NB4 (cell line): ENCODE data around the gene CELA1.

Experiments used
- TF ChIP-seq, protein P1 (sequence below): IDR thresholded peaks from one replicate; pipeline ENCODE4 v1.5.1; 2012; ENCODE audit warnings: low read depth, low read length
- TF ChIP-seq, protein P2 (sequence below): IDR thresholded peaks from 2 replicates; pipeline ENCODE4 v1.6.1; 2011; ENCODE audit warnings: low read depth, low read length

DNA sequence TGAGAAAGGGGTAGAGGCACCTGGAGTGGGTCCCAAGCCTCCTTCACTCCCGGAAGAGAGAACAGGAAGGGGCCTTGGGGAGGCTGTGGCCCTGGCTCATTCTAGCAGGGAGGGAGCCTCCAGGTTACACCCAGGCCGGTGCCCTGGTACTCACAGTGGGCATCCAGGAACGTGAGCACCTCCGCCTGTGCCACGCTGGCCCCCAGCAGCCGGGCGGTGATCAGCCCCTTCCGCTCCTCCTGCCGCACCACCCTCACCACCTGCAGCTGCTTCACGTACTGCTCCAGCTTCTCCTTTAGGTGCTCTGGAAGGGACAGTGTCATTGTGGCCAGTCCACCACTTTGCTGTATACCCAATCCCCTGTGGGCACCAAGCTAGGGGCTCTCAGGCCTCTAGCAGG lies 18.8 kb upstream of the CELA1 start:
- TF ChIP-seq, protein P1, sequence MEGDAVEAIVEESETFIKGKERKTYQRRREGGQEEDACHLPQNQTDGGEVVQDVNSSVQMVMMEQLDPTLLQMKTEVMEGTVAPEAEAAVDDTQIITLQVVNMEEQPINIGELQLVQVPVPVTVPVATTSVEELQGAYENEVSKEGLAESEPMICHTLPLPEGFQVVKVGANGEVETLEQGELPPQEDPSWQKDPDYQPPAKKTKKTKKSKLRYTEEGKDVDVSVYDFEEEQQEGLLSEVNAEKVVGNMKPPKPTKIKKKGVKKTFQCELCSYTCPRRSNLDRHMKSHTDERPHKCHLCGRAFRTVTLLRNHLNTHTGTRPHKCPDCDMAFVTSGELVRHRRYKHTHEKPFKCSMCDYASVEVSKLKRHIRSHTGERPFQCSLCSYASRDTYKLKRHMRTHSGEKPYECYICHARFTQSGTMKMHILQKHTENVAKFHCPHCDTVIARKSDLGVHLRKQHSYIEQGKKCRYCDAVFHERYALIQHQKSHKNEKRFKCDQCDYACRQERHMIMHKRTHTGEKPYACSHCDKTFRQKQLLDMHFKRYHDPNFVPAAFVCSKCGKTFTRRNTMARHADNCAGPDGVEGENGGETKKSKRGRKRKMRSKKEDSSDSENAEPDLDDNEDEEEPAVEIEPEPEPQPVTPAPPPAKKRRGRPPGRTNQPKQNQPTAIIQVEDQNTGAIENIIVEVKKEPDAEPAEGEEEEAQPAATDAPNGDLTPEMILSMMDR, result no peak
- TF ChIP-seq, protein P2, sequence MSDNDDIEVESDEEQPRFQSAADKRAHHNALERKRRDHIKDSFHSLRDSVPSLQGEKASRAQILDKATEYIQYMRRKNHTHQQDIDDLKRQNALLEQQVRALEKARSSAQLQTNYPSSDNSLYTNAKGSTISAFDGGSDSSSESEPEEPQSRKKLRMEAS, result no peak
